Naive thymus-derived CD8-positive, alpha-beta T cell (primary cell): Measurements from ENCODE around the gene FOXR2. TPM values are rescaled to one million over a fixed set of nuclear protein-coding genes. Genes with fewer than 3 reads are reported as not detected.

ENCODE experiments used
- ATAC-seq, 2 donors: fragments of 150-1000 bp; cut with Tn5 transposase in 1 of 2; sonication (Bioruptor Pico), chemical (Tn5 transposase) in 1 of 2; 1 replicate in 1 of 2; 2 replicates in 1 of 2; pipeline ENCODE4 v1.10.0; 2021; ENCODE audit warnings: mild to moderate bottlenecking in 2 of 2, moderate library complexity in 2 of 2
- POLR2A ChIA-PET: fragments of 350-600 bp; sonication (Branson Sonifier 250); formaldehyde crosslinking; loops from one replicate; lab custom pipeline; 2021; ENCODE audit warnings: antibody characterized with exemption; lab: Charles Lee
- DNase-seq, 10 donors: peaks; one replicate each; pipeline versions ENCODE4 v3.0.0 to v3.0.0-alpha.2; 2020 to 2022
- H3K27ac Mint-ChIP-seq, 10 donors: one replicate each; pipeline ENCODE4 v1.8.0; 2020 to 2022; ENCODE audit warnings: mild to moderate bottlenecking in 10 of 10, mixed read lengths in 10 of 10, moderate library complexity in 4 of 10, inconsistent platforms in 1 of 10
- H3K27me3 Mint-ChIP-seq, 5 donors: one replicate each; pipeline ENCODE4 v1.8.0; 2021 to 2022; ENCODE audit warnings: mixed read lengths in 5 of 5
- H3K36me3 Mint-ChIP-seq, 3 donors: one replicate each; pipeline ENCODE4 v1.8.0; 2020 to 2022; ENCODE audit warnings: mixed read lengths in 3 of 3, mild to moderate bottlenecking in 2 of 3, inconsistent platforms in 1 of 3
- H3K4me1 Mint-ChIP-seq, 4 donors: one replicate each; pipeline ENCODE4 v1.8.0; 2021 to 2022; ENCODE audit warnings: mixed read lengths in 4 of 4
- H3K4me3 Mint-ChIP-seq, 10 donors: one replicate each; pipeline ENCODE4 v1.8.0; 2020 to 2022; ENCODE audit warnings: mild to moderate bottlenecking in 10 of 10, mixed read lengths in 10 of 10, moderate library complexity in 6 of 10, inconsistent platforms in 1 of 10
- H3K9me3 Mint-ChIP-seq, 9 donors: one replicate each; pipeline ENCODE4 v1.8.0; 2020 to 2022; ENCODE audit warnings: mixed read lengths in 9 of 9, mild to moderate bottlenecking in 3 of 9, inconsistent platforms in 1 of 9, moderate library complexity in 1 of 9
- polyA plus RNA-seq, 3 donors: library from polyadenylated mRNA; unstranded; fragments of 300-500 nt; fragmentation: Illumina TruSeq; gene quantifications; one replicate each; pipeline ENCODE4 v1.2.3, GENCODE V29; 2021
- total RNA-seq, 8 experiments: library from RNA in 2 of 8; stranded (reverse) in 2 of 8; gene quantifications; one replicate each; pipeline ENCODE4 v1.2.3 and lab custom pipeline; 2021 to 2026

Gene FOXR2
- total and polyA plus RNA-seq, 5 experiments from 2014 or later: not detected

GRCh38 chrX:55663584-55663983, 40.4 kb downstream of the FOXR2 start:
- Mint-ChIP-seq H3K4me1 (peaks cover 0 to 1% (median 0%) of the 10 kb centered on the region in 4 donors), H3K4me3 (no peak overlapping the region), H3K36me3 (peaks cover 0 to 6% (median 0%) of the 10 kb centered on the region in 3 donors), H3K9me3 (peaks cover 0 to 10% (median 0%) of the 10 kb centered on the region in 9 donors), H3K27me3 (no peaks in the 10 kb centered on the region), H3K27ac (peak overlapping the region in 2 of 10 donors; percentile 53 to 74)
- ATAC-seq (no peak), DNase-seq (no peak)
- POLR2A ChIA-PET: no interaction called here

- ATAC-seq (no peak), DNase-seq (no peak)
- Mint-ChIP-seq H3K4me3 (no peak overlapping the region), H3K27ac (no peak overlapping the region), H3K36me3 (peaks cover 0 to 18% (median 2%) of the 10 kb centered on the region in 3 donors), H3K9me3 (peaks cover 0 to 40% (median 6%) of the 10 kb centered on the region in 9 donors), H3K27me3 (no peaks in the 10 kb centered on the region), H3K4me1 (peaks cover 0 to 1% (median 0%) of the 10 kb centered on the region in 4 donors)
- POLR2A ChIA-PET: no interaction called here
Measured at GRCh38 chrX:55668084-55668483, 44.9 kb downstream of the FOXR2 start.

Other genes starting within 250 kb of the FOXR2 start
- gene MAGEH1, start 171.3 kb upstream of the FOXR2 start, total RNA-seq: 10 to 100 TPM; 25.6 to 26.9 TPM
- 10 to 100 TPM; 27.4 to 45.1 (median 37.0) TPM for gene MAGEH1, start 171.3 kb upstream of the FOXR2 start, polyA plus RNA-seq
- 1 to 10 TPM; 4.6 to 7.3 TPM for gene USP51, start 133.6 kb upstream of the FOXR2 start, total RNA-seq
- 1 to 10 TPM in 1 of 3 donors, under 1 TPM in 2; 0.53 to 1.3 (median 0.60) TPM for gene USP51, start 133.6 kb upstream of the FOXR2 start, polyA plus RNA-seq
- gene RRAGB, start 94.3 kb downstream of the FOXR2 start, total RNA-seq: 10 to 100 TPM; 21.0 to 22.1 TPM
- gene RRAGB, start 94.3 kb downstream of the FOXR2 start, polyA plus RNA-seq: 10 to 100 TPM; 10.9 to 23.9 (median 15.7) TPM